ENCODE measurements around the gene PAGR1. TPM values are rescaled to one million over a fixed set of nuclear protein-coding genes. Genes with fewer than 3 reads are reported as not detected.

The PAGR1 gene
- total and polyA plus RNA-seq, 4 donors, result 7.3 to 18.7 (median 14.0) TPM

- H3K27me3 ChIP-seq (ENCODE audit: control insufficient read depth in 4 of 4, insufficient read depth in 4 of 4, low read length in 3 of 4), result no peaks in the 10 kb centered on the region
- 2% methylated on average over 26 of the region's 26 CpGs for WGBS
- no peaks in the 10 kb centered on the region for H3K9me3 ChIP-seq (ENCODE audit: control insufficient read depth in 4 of 4, low read length in 3 of 4)
- peaks cover 7 to 32% (median 19%) of the 10 kb centered on the region in 4 donors for H3K4me1 ChIP-seq (ENCODE audit: control insufficient read depth in 4 of 4, insufficient read depth in 4 of 4, low read length in 3 of 4)
- H3K4me3 ChIP-seq (ENCODE audit: low read depth in 1 of 3, low read length in 3 of 3), result peak overlapping the region; percentile 90 to 93 (median 93)
- H3K27ac ChIP-seq (ENCODE audit: low read depth in 1 of 2, low read length in 2 of 2), result peak overlapping the region; percentile 91 to 98
- peak; percentile 47 for DNase-seq (ENCODE audit: low spot score)
- H3K9ac ChIP-seq (ENCODE audit: low read depth in 1 of 2, low read length in 2 of 2), result peak overlapping the region; percentile 91 to 94
- H3K36me3 ChIP-seq (ENCODE audit: control insufficient read depth in 4 of 4, insufficient read depth in 3 of 4, low read depth in 1 of 4, low read length in 3 of 4), result peaks cover 4 to 9% (median 5%) of the 10 kb centered on the region in 4 donors
- TF ChIP-seq HNF4A (conservative IDR thresholded peaks at IDR 0.05) (peak; percentile 49 to 52), EGR1 (IDR thresholded peaks at IDR 0.05; ENCODE audit: low read depth in 2 of 2) (no peak), YY1 (IDR thresholded peaks at IDR 0.05) (no peak), FOXA2 (IDR thresholded peaks at IDR 0.05) (no peak), GABPA (IDR thresholded peaks at IDR 0.05 in 1 of 2, conservative IDR thresholded peaks at IDR 0.05 in 1 of 2) (no peak), FOXA1 (IDR thresholded peaks at IDR 0.05) (no peak), RXRA (IDR thresholded peaks at IDR 0.05) (peak; percentile 49 to 57), NR2F2 (IDR thresholded peaks at IDR 0.05) (peak; percentile 52), SP1 (IDR thresholded peaks at IDR 0.05) (no peak), TAF1 (conservative IDR thresholded peaks at IDR 0.05) (peak; percentile 25), HNF4G (IDR thresholded peaks at IDR 0.05) (no peak), JUND (IDR thresholded peaks at IDR 0.05) (no peak)
- TF ChIP-seq, protein P1, sequence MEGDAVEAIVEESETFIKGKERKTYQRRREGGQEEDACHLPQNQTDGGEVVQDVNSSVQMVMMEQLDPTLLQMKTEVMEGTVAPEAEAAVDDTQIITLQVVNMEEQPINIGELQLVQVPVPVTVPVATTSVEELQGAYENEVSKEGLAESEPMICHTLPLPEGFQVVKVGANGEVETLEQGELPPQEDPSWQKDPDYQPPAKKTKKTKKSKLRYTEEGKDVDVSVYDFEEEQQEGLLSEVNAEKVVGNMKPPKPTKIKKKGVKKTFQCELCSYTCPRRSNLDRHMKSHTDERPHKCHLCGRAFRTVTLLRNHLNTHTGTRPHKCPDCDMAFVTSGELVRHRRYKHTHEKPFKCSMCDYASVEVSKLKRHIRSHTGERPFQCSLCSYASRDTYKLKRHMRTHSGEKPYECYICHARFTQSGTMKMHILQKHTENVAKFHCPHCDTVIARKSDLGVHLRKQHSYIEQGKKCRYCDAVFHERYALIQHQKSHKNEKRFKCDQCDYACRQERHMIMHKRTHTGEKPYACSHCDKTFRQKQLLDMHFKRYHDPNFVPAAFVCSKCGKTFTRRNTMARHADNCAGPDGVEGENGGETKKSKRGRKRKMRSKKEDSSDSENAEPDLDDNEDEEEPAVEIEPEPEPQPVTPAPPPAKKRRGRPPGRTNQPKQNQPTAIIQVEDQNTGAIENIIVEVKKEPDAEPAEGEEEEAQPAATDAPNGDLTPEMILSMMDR (IDR thresholded peaks at IDR 0.05; ENCODE audit: low read depth, low read length, missing input control), result no peak
- TF ChIP-seq, protein P2, sequence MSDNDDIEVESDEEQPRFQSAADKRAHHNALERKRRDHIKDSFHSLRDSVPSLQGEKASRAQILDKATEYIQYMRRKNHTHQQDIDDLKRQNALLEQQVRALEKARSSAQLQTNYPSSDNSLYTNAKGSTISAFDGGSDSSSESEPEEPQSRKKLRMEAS (IDR thresholded peaks at IDR 0.05), result no peak
Measured at GRCh38 chr16:29804455-29805231, 11.3 kb upstream of the PAGR1 start.

- WGBS, result 1% methylated on average over 103 of the region's 103 CpGs
- peaks cover 2 to 10% (median 4%) of the 10 kb centered on the region in 4 donors for H3K36me3 ChIP-seq (ENCODE audit: control insufficient read depth in 4 of 4, insufficient read depth in 3 of 4, low read depth in 1 of 4, low read length in 3 of 4)
- peak overlapping the region; percentile 91 to 94 for H3K9ac ChIP-seq (ENCODE audit: low read depth in 1 of 2, low read length in 2 of 2)
- peaks cover 8 to 37% (median 21%) of the 10 kb centered on the region in 4 donors for H3K4me1 ChIP-seq (ENCODE audit: control insufficient read depth in 4 of 4, insufficient read depth in 4 of 4, low read length in 3 of 4)
- H3K9me3 ChIP-seq (ENCODE audit: control insufficient read depth in 4 of 4, low read length in 3 of 4), result no peaks in the 10 kb centered on the region
- H3K4me3 ChIP-seq (ENCODE audit: low read depth in 1 of 3, low read length in 3 of 3), result peak overlapping the region; percentile 90 to 93 (median 93)
- H3K27ac ChIP-seq (ENCODE audit: low read depth in 1 of 2, low read length in 2 of 2), result peak overlapping the region; percentile 91 to 98
- DNase-seq (ENCODE audit: low spot score), result peak; percentile 97
- H3K27me3 ChIP-seq (ENCODE audit: control insufficient read depth in 4 of 4, insufficient read depth in 4 of 4, low read length in 3 of 4), result no peaks in the 10 kb centered on the region
- TF ChIP-seq FOXA1 (IDR thresholded peaks at IDR 0.05), result peak; percentile 69
- TF ChIP-seq NR2F2 (IDR thresholded peaks at IDR 0.05), result no peak
- TF ChIP-seq ZBTB33 (IDR thresholded peaks at IDR 0.05), result peak; percentile 91
- TF ChIP-seq GABPA (IDR thresholded peaks at IDR 0.05 in 1 of 2, conservative IDR thresholded peaks at IDR 0.05 in 1 of 2), result peak in 1 of 2 donors; percentile 70
- peak; percentile 21 to 28 for TF ChIP-seq JUND (IDR thresholded peaks at IDR 0.05)
- TF ChIP-seq HNF4G (IDR thresholded peaks at IDR 0.05), result no peak
- TF ChIP-seq SP1 (IDR thresholded peaks at IDR 0.05), result peak; percentile 71
- TF ChIP-seq, protein P2 (IDR thresholded peaks at IDR 0.05), result peak; percentile 91
- TF ChIP-seq RXRA (IDR thresholded peaks at IDR 0.05), result peak; percentile 20 to 54
- TF ChIP-seq FOXA2 (IDR thresholded peaks at IDR 0.05), result peak; percentile 37
- TF ChIP-seq, protein P3, sequence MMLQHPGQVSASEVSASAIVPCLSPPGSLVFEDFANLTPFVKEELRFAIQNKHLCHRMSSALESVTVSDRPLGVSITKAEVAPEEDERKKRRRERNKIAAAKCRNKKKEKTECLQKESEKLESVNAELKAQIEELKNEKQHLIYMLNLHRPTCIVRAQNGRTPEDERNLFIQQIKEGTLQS (IDR thresholded peaks at IDR 0.05), result no peak
- TF ChIP-seq, protein P1 (IDR thresholded peaks at IDR 0.05; ENCODE audit: low read depth, low read length, missing input control), result no peak
- peak; percentile 50 for TF ChIP-seq TAF1 (conservative IDR thresholded peaks at IDR 0.05)
- peak in 1 of 2 donors; percentile 15 for TF ChIP-seq HNF4A (conservative IDR thresholded peaks at IDR 0.05)
- peak; percentile 98 for TF ChIP-seq YY1 (IDR thresholded peaks at IDR 0.05)
- peak in 1 of 2 donors; percentile 15 for TF ChIP-seq RAD21 (IDR thresholded peaks at IDR 0.05)
Measured at GRCh38 chr16:29805232-29806098, 10.5 kb upstream of the PAGR1 start.

Measured in liver (tissue), 9 donors.